ENCODE results near the gene TCOF1. TPM values are rescaled to one million over a fixed set of nuclear protein-coding genes. Genes with fewer than 3 reads are reported as not detected.

TCOF1 gene
- total and polyA plus RNA-seq, 2 donors (not counting 3 experiments of a cell fraction or from before 2014, with no cell fraction given): 11.2 to 52.0 TPM

GRCh38 chr5:150323819-150324218 lies 33.7 kb upstream of the TCOF1 start:
- Histone ChIP-seq H3K79me2 (ENCODE audit: control insufficient read depth, insufficient read depth, low read length) (no peaks in the 10 kb centered on the region), H3K27ac (ENCODE audit: insufficient read depth, low read depth, low read length) (no peak overlapping the region), H2AFZ (ENCODE audit: low read depth, low read length) (no peak overlapping the region), H4K20me1 (replicated peaks; ENCODE audit: control insufficient read depth, extremely low read depth, insufficient read depth, low read length) (no peaks in the 10 kb centered on the region), H3K4me1 (ENCODE audit: control insufficient read depth, extremely low read depth, insufficient read depth, low read length) (peaks cover 8% of the 10 kb centered on the region), H3K9ac (replicated peaks; ENCODE audit: extremely low read depth, insufficient read depth, low read length) (no peak overlapping the region), H3K4me2 (ENCODE audit: insufficient read depth, low read length) (no peak overlapping the region), H3K9me3 (replicated peaks; ENCODE audit: control insufficient read depth, insufficient read depth, low read length) (no peaks in the 10 kb centered on the region), H3K36me3 (ENCODE audit: control insufficient read depth in 2 of 2, extremely low read depth in 1 of 2, insufficient read depth in 2 of 2, low read length in 2 of 2) (no peaks in the 10 kb centered on the region), H3K4me3 (replicated peaks in 1 of 3; ENCODE audit: insufficient read depth in 1 of 3, low read depth in 1 of 3, low read length in 3 of 3) (no peak overlapping the region), H3K9me1 (replicated peaks; ENCODE audit: control insufficient read depth, extremely low read depth, insufficient read depth, low read length) (no peaks in the 10 kb centered on the region), H3K27me3 (ENCODE audit: control insufficient read depth in 2 of 2, insufficient read depth in 2 of 2, low read length in 2 of 2) (peaks cover 2 to 6% of the 10 kb centered on the region in 2 experiments)
- TF ChIP-seq JUN (IDR thresholded peaks at IDR 0.05; ENCODE audit: borderline replicate concordance, insufficient read depth, insufficient read length, low read depth) (no peak), MAX (IDR thresholded peaks at IDR 0.05; ENCODE audit: insufficient read depth, insufficient read length) (no peak), FOS (IDR thresholded peaks at IDR 0.05; ENCODE audit: borderline replicate concordance, insufficient read depth, low read length) (no peak), MYC (IDR thresholded peaks at IDR 0.05; ENCODE audit: low read depth, low read length) (no peak), CTCF (IDR thresholded peaks at IDR 0.05; ENCODE audit: extremely low read depth in 1 of 2, insufficient read depth in 1 of 2, low read depth in 1 of 2, low read length in 2 of 2) (no peak), GATA2 (IDR thresholded peaks at IDR 0.05; ENCODE audit: insufficient read depth, insufficient read length, low read depth, low read length) (no peak), POLR2A (IDR thresholded peaks at IDR 0.05; ENCODE audit: low read depth, low read length) (no peak)
- BruUV-seq (replicated peaks): no TSS peak
- no peak for FAIRE-seq
- ChIA-PET POLR2A (no interaction called here), CTCF (no interaction called here)
- intact Hi-C loops (cut with micrococcal nuclease): no loop called here
- DNase-seq (ENCODE audit: low read depth, low spot score): no peak
- dilution Hi-C loops (cut with MboI; ENCODE audit: extremely low pct_ligation_motif_present, low sequenced_read_pairs): no loop called here

Data from endothelial cell of umbilical vein (primary cell).